G401 (cell line): Measurements from ENCODE around the gene EMCN. TPM values are rescaled to one million over a fixed set of nuclear protein-coding genes. Genes with fewer than 3 reads are reported as not detected.

Source experiments
- DNase-seq: peaks from one replicate; pipeline ENCODE4 v3.0.0-alpha.2; 2015; ENCODE audit warnings: low spot score
- in situ Hi-C: cut with HindIII; loops from 2 replicates; pipeline ENCODE4 v1.10.0; 2016; ENCODE audit warnings: low sequenced_read_pairs, mixed read lengths
- total RNA-seq: library from RNA; depleted of rRNA; stranded (reverse); fragments of >200 nt; shearing (Covaris generic); gene quantifications from 2 replicates; pipeline ENCODE4 v1.2.3, GENCODE V29; 2014

Gene EMCN
- total RNA-seq, 1 experiment from 2014 or later = not detected

GRCh38 chr4:100495074-100495473 lies 22.7 kb downstream of the EMCN start:
- in situ Hi-C loops = no loop called here
- DNase-seq = no peak

GRCh38 chr4:100494166-100494565 lies 23.7 kb downstream of the EMCN start:
- no peak for DNase-seq
- in situ Hi-C loops = no loop called here

- DNase-seq = no peak
- in situ Hi-C loops = no loop called here
Measured at GRCh38 chr4:100493756-100494155, 24.1 kb downstream of the EMCN start.

GRCh38 chr4:100492129-100492528 lies 25.7 kb downstream of the EMCN start:
- in situ Hi-C loops = no loop called here
- DNase-seq = no peak

- DNase-seq = no peak
- in situ Hi-C loops = no loop called here
Measured at GRCh38 chr4:100489305-100489704, 28.5 kb downstream of the EMCN start.

- peak; percentile 97 for DNase-seq
- in situ Hi-C loops = no loop called here
Measured at GRCh38 chr4:100486496-100486895, 31.3 kb downstream of the EMCN start.

- in situ Hi-C loops = no loop called here
- peak; percentile 96 for DNase-seq
Measured at GRCh38 chr4:100483796-100484195, 34.0 kb downstream of the EMCN start.

GRCh38 chr4:100479971-100480370 lies 37.9 kb downstream of the EMCN start:
- in situ Hi-C loops = no loop called here
- DNase-seq = no peak

- no peak for DNase-seq
- in situ Hi-C loops = no loop called here
Measured at GRCh38 chr4:100469555-100469954, 48.3 kb downstream of the EMCN start.

- DNase-seq = no peak
- in situ Hi-C loops = no loop called here
Measured at GRCh38 chr4:100466501-100466900, 51.3 kb downstream of the EMCN start.

GRCh38 chr4:100461807-100462605 lies 55.8 kb downstream of the EMCN start:
- in situ Hi-C loops = no loop called here
- no peak for DNase-seq

GRCh38 chr4:100450449-100450848 lies 67.4 kb downstream of the EMCN start:
- in situ Hi-C loops = no loop called here
- DNase-seq = no peak

GRCh38 chr4:100431416-100431815 lies 86.4 kb downstream of the EMCN start:
- in situ Hi-C loops = no loop called here
- DNase-seq = no peak

GRCh38 chr4:100430451-100430850 lies 87.4 kb downstream of the EMCN start:
- in situ Hi-C loops = no loop called here
- no peak for DNase-seq

GRCh38 chr4:100429616-100430015 lies 88.2 kb downstream of the EMCN start:
- in situ Hi-C loops = no loop called here
- DNase-seq = no peak

- in situ Hi-C loops = no loop called here
- DNase-seq = no peak
Measured at GRCh38 chr4:100428051-100428450, 89.8 kb downstream of the EMCN start.

- in situ Hi-C loops = no loop called here
- DNase-seq = no peak
Measured at GRCh38 chr4:100424376-100424775, 93.4 kb downstream of the EMCN start.

GRCh38 chr4:100422894-100423293 lies 94.9 kb downstream of the EMCN start:
- in situ Hi-C loops = no loop called here
- DNase-seq = peak; percentile 59

- in situ Hi-C loops = no loop called here
- DNase-seq = peak; percentile 89
Measured at GRCh38 chr4:100421361-100421978, 96.4 kb downstream of the EMCN start.

- peak; percentile 11 for DNase-seq
- in situ Hi-C loops = no loop called here
Measured at GRCh38 chr4:100420571-100420970, 97.3 kb downstream of the EMCN start.

GRCh38 chr4:100417565-100417964 lies 100.3 kb downstream of the EMCN start:
- in situ Hi-C loops = no loop called here
- DNase-seq = no peak
